HepG2 (cell line): ENCODE data around the gene RAB17. TPM values are rescaled to one million over a fixed set of nuclear protein-coding genes. Genes with fewer than 3 reads are reported as not detected.

Source experiments
- ARNTL ChIP-seq: sonication (generic); formaldehyde crosslinking; IDR thresholded peaks from 2 replicates; pipeline ENCODE4 v1.4.0; 2020; ENCODE audit warnings: mild to moderate bottlenecking, missing genetic modification reagents
- ATM ChIP-seq: fragments of 450-650 bp; IDR thresholded peaks from 2 replicates; pipeline ENCODE4 v1.7.1; 2017; ENCODE audit warnings: mild to moderate bottlenecking, borderline replicate concordance
- HOXA5 ChIP-seq: sonication (generic); formaldehyde crosslinking; IDR thresholded peaks from 2 replicates; pipeline ENCODE4 v1.4.0; 2020; ENCODE audit warnings: missing genetic modification reagents
- HOXA9 ChIP-seq: sonication (generic); formaldehyde crosslinking; IDR thresholded peaks from 2 replicates; pipeline ENCODE4 v1.8.1; 2022; ENCODE audit warnings: missing genetic modification reagents, mild to moderate bottlenecking, moderate library complexity, borderline replicate concordance
- KLF6 ChIP-seq: IDR thresholded peaks from 2 replicates; pipeline ENCODE4 v1.8.0; 2016; ENCODE audit warnings: missing biosample characterization, missing genetic modification reagents
- NR2F1 ChIP-seq, 2 experiments: fragments of 450-650 bp in 1 of 2; formaldehyde crosslinking in 1 of 2; IDR thresholded peaks; 2 replicates each; pipeline versions ENCODE4 v1.5.0 to v1.6.1; 2016 to 2020; ENCODE audit warnings: mild to moderate bottlenecking in 1 of 2, missing compliant biosample characterization in 1 of 2, missing genetic modification reagents in 1 of 2, moderate library complexity in 1 of 2
- SIX4 ChIP-seq: sonication (generic); formaldehyde crosslinking; IDR thresholded peaks from 2 replicates; pipeline ENCODE4 v1.4.0; 2020; ENCODE audit warnings: missing genetic modification reagents
- SRSF9 ChIP-seq: fragments of 200-400 bp; formaldehyde crosslinking; IDR thresholded peaks from 2 replicates; pipeline ENCODE4 v1.6.1; 2018; ENCODE audit warnings: borderline replicate concordance, mild to moderate bottlenecking, low read depth, low read length; ENCODE audit not compliant: insufficient read depth, poor library complexity, severe bottlenecking
- U2AF2 ChIP-seq: fragments of 200-400 bp; formaldehyde crosslinking; IDR thresholded peaks from 2 replicates; pipeline ENCODE4 v1.6.1; 2017; ENCODE audit warnings: low read depth, mild to moderate bottlenecking, low read length
- ZBTB1 ChIP-seq: sonication (generic); formaldehyde crosslinking; IDR thresholded peaks from 2 replicates; pipeline ENCODE4 v1.4.0; 2020; ENCODE audit warnings: missing genetic modification reagents, borderline replicate concordance
- ZNF33A ChIP-seq: sonication (generic); formaldehyde crosslinking; IDR thresholded peaks from 2 replicates; pipeline ENCODE4 v1.5.1; 2020; ENCODE audit warnings: missing genetic modification reagents, mild to moderate bottlenecking, moderate library complexity, borderline replicate concordance
- ZNF552 ChIP-seq: sonication (generic); formaldehyde crosslinking; IDR thresholded peaks from 2 replicates; pipeline ENCODE4 v1.9.0; 2022; ENCODE audit warnings: missing genetic modification reagents, mild to moderate bottlenecking, borderline replicate concordance
- ZNF619 ChIP-seq: sonication (generic); formaldehyde crosslinking; IDR thresholded peaks from 2 replicates; pipeline ENCODE4 v1.4.0; 2020; ENCODE audit warnings: mild to moderate bottlenecking, missing genetic modification reagents
- ZSCAN20 ChIP-seq: sonication (generic); formaldehyde crosslinking; IDR thresholded peaks from 2 replicates; pipeline ENCODE4 v1.4.0; 2020; ENCODE audit warnings: missing genetic modification reagents, mild to moderate bottlenecking, borderline replicate concordance
- ZSCAN25 ChIP-seq: sonication (generic); formaldehyde crosslinking; IDR thresholded peaks from 2 replicates; pipeline ENCODE4 v1.8.0; 2022; ENCODE audit warnings: mild to moderate bottlenecking, missing genetic modification reagents
- polyA plus RNA-seq, 8 experiments: library from polyadenylated mRNA; depleted of rRNA in 3 of 8; stranded (reverse) in 7 of 8; unstranded in 1 of 8; fragments of >200 nt; fragmentation: Illumina TruSeq in 4 of 8; extraction: Trizol in 4 of 8; gene quantifications; 2 replicates each; pipeline versions ENCODE4 v1.2.1 to v1.2.3, GENCODE V29; 2011 to 2016; ENCODE audit warnings: low read depth in 4 of 8, missing spikeins in 1 of 8, mixed read lengths in 1 of 8; ENCODE audit not compliant: insufficient read depth in 1 of 8
- total RNA-seq, 5 experiments: library from RNA; depleted of rRNA; stranded (reverse); fragments of >200 nt; fragmentation: Illumina TruSeq; extraction: Trizol; gene quantifications; 2 replicates each; pipeline ENCODE4 v1.2.3, GENCODE V29; 2016; ENCODE audit warnings: low read depth in 1 of 5
- TF ChIP-seq, protein P1 (sequence below): sonication (generic); formaldehyde crosslinking; IDR thresholded peaks from 2 replicates; pipeline ENCODE4 v1.9.0; 2021; ENCODE audit warnings: mild to moderate bottlenecking, missing genetic modification reagents
- TF ChIP-seq, protein P2 (sequence below): sonication (generic); formaldehyde crosslinking; conservative IDR thresholded peaks from 2 replicates; pipeline ENCODE4 v1.4.0; 2020; ENCODE audit warnings: missing genetic modification reagents
- TF ChIP-seq, protein P3 (sequence below): sonication (generic); formaldehyde crosslinking; IDR thresholded peaks from 2 replicates; pipeline ENCODE4 v1.5.0; 2020; ENCODE audit warnings: missing genetic modification reagents
- TF ChIP-seq, protein P4 (sequence below): sonication (generic); formaldehyde crosslinking; IDR thresholded peaks from 2 replicates; pipeline ENCODE4 v1.8.1; 2023; ENCODE audit warnings: mild to moderate bottlenecking, missing genetic modification reagents

The RAB17 gene
- total and polyA plus RNA-seq, 2 of the 13 experiments (the other 11 are each of a cell fraction or from before 2014, with no cell fraction given): 68.0 to 124 TPM

DNA sequence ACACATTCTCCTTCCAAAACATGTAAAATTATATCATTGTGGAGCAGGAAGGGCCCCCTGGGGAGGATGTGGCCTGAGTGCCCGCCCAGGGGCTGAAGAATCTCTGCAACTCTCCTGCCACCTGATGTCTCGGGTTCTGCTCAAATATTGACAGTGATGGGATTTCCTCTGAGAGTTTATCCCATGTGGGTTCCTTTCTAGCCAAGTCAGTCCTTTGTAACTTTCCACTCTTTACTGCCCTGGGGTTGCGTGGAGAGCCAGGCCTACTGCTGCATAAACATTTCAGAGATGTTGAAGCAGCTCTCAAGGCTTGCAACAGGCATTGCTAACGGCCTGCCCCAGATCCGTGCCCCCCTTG, 4.0 kb upstream of the RAB17 start (continued):
- TF ChIP-seq, protein P1, sequence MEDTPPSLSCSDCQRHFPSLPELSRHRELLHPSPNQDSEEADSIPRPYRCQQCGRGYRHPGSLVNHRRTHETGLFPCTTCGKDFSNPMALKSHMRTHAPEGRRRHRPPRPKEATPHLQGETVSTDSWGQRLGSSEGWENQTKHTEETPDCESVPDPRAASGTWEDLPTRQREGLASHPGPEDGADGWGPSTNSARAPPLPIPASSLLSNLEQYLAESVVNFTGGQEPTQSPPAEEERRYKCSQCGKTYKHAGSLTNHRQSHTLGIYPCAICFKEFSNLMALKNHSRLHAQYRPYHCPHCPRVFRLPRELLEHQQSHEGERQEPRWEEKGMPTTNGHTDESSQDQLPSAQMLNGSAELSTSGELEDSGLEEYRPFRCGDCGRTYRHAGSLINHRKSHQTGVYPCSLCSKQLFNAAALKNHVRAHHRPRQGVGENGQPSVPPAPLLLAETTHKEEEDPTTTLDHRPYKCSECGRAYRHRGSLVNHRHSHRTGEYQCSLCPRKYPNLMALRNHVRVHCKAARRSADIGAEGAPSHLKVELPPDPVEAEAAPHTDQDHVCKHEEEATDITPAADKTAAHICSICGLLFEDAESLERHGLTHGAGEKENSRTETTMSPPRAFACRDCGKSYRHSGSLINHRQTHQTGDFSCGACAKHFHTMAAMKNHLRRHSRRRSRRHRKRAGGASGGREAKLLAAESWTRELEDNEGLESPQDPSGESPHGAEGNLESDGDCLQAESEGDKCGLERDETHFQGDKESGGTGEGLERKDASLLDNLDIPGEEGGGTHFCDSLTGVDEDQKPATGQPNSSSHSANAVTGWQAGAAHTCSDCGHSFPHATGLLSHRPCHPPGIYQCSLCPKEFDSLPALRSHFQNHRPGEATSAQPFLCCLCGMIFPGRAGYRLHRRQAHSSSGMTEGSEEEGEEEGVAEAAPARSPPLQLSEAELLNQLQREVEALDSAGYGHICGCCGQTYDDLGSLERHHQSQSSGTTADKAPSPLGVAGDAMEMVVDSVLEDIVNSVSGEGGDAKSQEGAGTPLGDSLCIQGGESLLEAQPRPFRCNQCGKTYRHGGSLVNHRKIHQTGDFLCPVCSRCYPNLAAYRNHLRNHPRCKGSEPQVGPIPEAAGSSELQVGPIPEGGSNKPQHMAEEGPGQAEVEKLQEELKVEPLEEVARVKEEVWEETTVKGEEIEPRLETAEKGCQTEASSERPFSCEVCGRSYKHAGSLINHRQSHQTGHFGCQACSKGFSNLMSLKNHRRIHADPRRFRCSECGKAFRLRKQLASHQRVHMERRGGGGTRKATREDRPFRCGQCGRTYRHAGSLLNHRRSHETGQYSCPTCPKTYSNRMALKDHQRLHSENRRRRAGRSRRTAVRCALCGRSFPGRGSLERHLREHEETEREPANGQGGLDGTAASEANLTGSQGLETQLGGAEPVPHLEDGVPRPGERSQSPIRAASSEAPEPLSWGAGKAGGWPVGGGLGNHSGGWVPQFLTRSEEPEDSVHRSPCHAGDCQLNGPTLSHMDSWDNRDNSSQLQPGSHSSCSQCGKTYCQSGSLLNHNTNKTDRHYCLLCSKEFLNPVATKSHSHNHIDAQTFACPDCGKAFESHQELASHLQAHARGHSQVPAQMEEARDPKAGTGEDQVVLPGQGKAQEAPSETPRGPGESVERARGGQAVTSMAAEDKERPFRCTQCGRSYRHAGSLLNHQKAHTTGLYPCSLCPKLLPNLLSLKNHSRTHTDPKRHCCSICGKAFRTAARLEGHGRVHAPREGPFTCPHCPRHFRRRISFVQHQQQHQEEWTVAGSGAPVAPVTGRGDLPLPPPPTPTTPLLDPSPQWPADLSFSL: no peak
- no peak for TF ChIP-seq ATM
- TF ChIP-seq ARNTL: peak; percentile 35; the same call in 1 of the 2 replicates
- no peak for TF ChIP-seq ZNF33A (CRISPR knock-in tag)
- TF ChIP-seq, protein P2, sequence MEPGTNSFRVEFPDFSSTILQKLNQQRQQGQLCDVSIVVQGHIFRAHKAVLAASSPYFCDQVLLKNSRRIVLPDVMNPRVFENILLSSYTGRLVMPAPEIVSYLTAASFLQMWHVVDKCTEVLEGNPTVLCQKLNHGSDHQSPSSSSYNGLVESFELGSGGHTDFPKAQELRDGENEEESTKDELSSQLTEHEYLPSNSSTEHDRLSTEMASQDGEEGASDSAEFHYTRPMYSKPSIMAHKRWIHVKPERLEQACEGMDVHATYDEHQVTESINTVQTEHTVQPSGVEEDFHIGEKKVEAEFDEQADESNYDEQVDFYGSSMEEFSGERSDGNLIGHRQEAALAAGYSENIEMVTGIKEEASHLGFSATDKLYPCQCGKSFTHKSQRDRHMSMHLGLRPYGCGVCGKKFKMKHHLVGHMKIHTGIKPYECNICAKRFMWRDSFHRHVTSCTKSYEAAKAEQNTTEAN (CRISPR knock-in tag): no peak
- no peak for TF ChIP-seq ZBTB1 (CRISPR knock-in tag)
- TF ChIP-seq ZNF552 (CRISPR knock-in tag): no peak
- no peak for TF ChIP-seq ZSCAN20 (CRISPR knock-in tag)
- no peak; the same call in 1 of the 2 replicates for TF ChIP-seq ZNF619 (CRISPR knock-in tag)
- TF ChIP-seq, protein P3, sequence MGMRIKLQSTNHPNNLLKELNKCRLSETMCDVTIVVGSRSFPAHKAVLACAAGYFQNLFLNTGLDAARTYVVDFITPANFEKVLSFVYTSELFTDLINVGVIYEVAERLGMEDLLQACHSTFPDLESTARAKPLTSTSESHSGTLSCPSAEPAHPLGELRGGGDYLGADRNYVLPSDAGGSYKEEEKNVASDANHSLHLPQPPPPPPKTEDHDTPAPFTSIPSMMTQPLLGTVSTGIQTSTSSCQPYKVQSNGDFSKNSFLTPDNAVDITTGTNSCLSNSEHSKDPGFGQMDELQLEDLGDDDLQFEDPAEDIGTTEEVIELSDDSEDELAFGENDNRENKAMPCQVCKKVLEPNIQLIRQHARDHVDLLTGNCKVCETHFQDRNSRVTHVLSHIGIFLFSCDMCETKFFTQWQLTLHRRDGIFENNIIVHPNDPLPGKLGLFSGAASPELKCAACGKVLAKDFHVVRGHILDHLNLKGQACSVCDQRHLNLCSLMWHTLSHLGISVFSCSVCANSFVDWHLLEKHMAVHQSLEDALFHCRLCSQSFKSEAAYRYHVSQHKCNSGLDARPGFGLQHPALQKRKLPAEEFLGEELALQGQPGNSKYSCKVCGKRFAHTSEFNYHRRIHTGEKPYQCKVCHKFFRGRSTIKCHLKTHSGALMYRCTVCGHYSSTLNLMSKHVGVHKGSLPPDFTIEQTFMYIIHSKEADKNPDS (CRISPR knock-in tag): no peak
- peak; percentile 43 for TF ChIP-seq SIX4 (CRISPR knock-in tag)
- TF ChIP-seq HOXA9 (CRISPR knock-in tag): no peak
- no peak for TF ChIP-seq HOXA5 (CRISPR knock-in tag)
- TF ChIP-seq SRSF9: no peak
- TF ChIP-seq U2AF2: no peak
- no peak for TF ChIP-seq ZSCAN25
- TF ChIP-seq KLF6 (CRISPR knock-in tag): no peak
- TF ChIP-seq NR2F1 (CRISPR knock-in tag; IDR thresholded peaks at IDR 0.05): no peak
- TF ChIP-seq, protein P4, sequence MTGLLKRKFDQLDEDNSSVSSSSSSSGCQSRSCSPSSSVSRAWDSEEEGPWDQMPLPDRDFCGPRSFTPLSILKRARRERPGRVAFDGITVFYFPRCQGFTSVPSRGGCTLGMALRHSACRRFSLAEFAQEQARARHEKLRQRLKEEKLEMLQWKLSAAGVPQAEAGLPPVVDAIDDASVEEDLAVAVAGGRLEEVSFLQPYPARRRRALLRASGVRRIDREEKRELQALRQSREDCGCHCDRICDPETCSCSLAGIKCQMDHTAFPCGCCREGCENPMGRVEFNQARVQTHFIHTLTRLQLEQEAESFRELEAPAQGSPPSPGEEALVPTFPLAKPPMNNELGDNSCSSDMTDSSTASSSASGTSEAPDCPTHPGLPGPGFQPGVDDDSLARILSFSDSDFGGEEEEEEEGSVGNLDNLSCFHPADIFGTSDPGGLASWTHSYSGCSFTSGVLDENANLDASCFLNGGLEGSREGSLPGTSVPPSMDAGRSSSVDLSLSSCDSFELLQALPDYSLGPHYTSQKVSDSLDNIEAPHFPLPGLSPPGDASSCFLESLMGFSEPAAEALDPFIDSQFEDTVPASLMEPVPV (CRISPR knock-in tag): no peak
